Measurements from ENCODE around the gene SCLY.

The SCLY gene

GRCh38 chr2:238040918-238041317 lies 19.9 kb upstream of the SCLY start:
- no peak for ATAC-seq
- no peak for TF ChIP-seq ISL1 (CRISPR knock-in tag; IDR thresholded peaks at IDR 0.05)
- no peak for TF ChIP-seq TOX (CRISPR knock-in tag; IDR thresholded peaks at IDR 0.05; ENCODE audit: borderline replicate concordance)
- TF ChIP-seq ZNF70 (CRISPR knock-in tag; IDR thresholded peaks at IDR 0.05) = no peak
- TF ChIP-seq TCF4 (CRISPR knock-in tag; IDR thresholded peaks at IDR 0.05; ENCODE audit: borderline replicate concordance) = no peak
- TF ChIP-seq ARNTL (CRISPR knock-in tag; IDR thresholded peaks at IDR 0.05; ENCODE audit: borderline replicate concordance, low read depth) = no peak
- no peak for TF ChIP-seq OSR1 (CRISPR knock-in tag; IDR thresholded peaks at IDR 0.05)
- no peak for TF ChIP-seq PPARA (CRISPR knock-in tag; IDR thresholded peaks at IDR 0.05; ENCODE audit: borderline replicate concordance)
- no peak for TF ChIP-seq SNAI2 (CRISPR knock-in tag; IDR thresholded peaks at IDR 0.05)
- no peak for TF ChIP-seq RARB (CRISPR knock-in tag; IDR thresholded peaks at IDR 0.05)
- TF ChIP-seq CSDC2 (CRISPR knock-in tag; IDR thresholded peaks at IDR 0.05) = no peak
- TF ChIP-seq POU6F1 (CRISPR knock-in tag; IDR thresholded peaks at IDR 0.05; ENCODE audit: borderline replicate concordance, low read depth) = no peak
- no peak for TF ChIP-seq ZC3H10 (CRISPR knock-in tag; IDR thresholded peaks at IDR 0.05)
- TF ChIP-seq ESRRG (CRISPR knock-in tag; IDR thresholded peaks at IDR 0.05) = no peak
- TF ChIP-seq BACH2 (CRISPR knock-in tag; IDR thresholded peaks at IDR 0.05; ENCODE audit: borderline replicate concordance) = no peak
- TF ChIP-seq CREB5 (CRISPR knock-in tag; IDR thresholded peaks at IDR 0.05; ENCODE audit: low read depth) = no peak

GRCh38 chr2:238042090-238042489 lies 18.7 kb upstream of the SCLY start:
- ATAC-seq = no peak
- TF ChIP-seq CSDC2 (CRISPR knock-in tag; IDR thresholded peaks at IDR 0.05) = no peak
- TF ChIP-seq CREB5 (CRISPR knock-in tag; IDR thresholded peaks at IDR 0.05; ENCODE audit: low read depth) = no peak
- TF ChIP-seq, protein P1, sequence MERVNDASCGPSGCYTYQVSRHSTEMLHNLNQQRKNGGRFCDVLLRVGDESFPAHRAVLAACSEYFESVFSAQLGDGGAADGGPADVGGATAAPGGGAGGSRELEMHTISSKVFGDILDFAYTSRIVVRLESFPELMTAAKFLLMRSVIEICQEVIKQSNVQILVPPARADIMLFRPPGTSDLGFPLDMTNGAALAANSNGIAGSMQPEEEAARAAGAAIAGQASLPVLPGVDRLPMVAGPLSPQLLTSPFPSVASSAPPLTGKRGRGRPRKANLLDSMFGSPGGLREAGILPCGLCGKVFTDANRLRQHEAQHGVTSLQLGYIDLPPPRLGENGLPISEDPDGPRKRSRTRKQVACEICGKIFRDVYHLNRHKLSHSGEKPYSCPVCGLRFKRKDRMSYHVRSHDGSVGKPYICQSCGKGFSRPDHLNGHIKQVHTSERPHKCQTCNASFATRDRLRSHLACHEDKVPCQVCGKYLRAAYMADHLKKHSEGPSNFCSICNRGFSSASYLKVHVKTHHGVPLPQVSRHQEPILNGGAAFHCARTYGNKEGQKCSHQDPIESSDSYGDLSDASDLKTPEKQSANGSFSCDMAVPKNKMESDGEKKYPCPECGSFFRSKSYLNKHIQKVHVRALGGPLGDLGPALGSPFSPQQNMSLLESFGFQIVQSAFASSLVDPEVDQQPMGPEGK (CRISPR knock-in tag; IDR thresholded peaks at IDR 0.05; ENCODE audit: borderline replicate concordance) = no peak
- TF ChIP-seq ZNF70 (CRISPR knock-in tag; IDR thresholded peaks at IDR 0.05) = no peak
- no peak for TF ChIP-seq OSR1 (CRISPR knock-in tag; IDR thresholded peaks at IDR 0.05)
- no peak for TF ChIP-seq SNAI2 (CRISPR knock-in tag; IDR thresholded peaks at IDR 0.05)
- no peak for TF ChIP-seq POU6F1 (CRISPR knock-in tag; IDR thresholded peaks at IDR 0.05; ENCODE audit: borderline replicate concordance, low read depth)
- no peak for TF ChIP-seq ZNF565 (CRISPR knock-in tag; conservative IDR thresholded peaks at IDR 0.05; ENCODE audit: low read depth)
- no peak for TF ChIP-seq RARB (CRISPR knock-in tag; IDR thresholded peaks at IDR 0.05)
- no peak for TF ChIP-seq ZNF8 (CRISPR knock-in tag; IDR thresholded peaks at IDR 0.05)
- TF ChIP-seq ZC3H10 (CRISPR knock-in tag; IDR thresholded peaks at IDR 0.05) = no peak
- no peak for TF ChIP-seq GLIS3 (CRISPR knock-in tag; IDR thresholded peaks at IDR 0.05)
- TF ChIP-seq ISL1 (CRISPR knock-in tag; IDR thresholded peaks at IDR 0.05) = no peak
- TF ChIP-seq BACH2 (CRISPR knock-in tag; IDR thresholded peaks at IDR 0.05; ENCODE audit: borderline replicate concordance) = no peak
- TF ChIP-seq, protein P2, sequence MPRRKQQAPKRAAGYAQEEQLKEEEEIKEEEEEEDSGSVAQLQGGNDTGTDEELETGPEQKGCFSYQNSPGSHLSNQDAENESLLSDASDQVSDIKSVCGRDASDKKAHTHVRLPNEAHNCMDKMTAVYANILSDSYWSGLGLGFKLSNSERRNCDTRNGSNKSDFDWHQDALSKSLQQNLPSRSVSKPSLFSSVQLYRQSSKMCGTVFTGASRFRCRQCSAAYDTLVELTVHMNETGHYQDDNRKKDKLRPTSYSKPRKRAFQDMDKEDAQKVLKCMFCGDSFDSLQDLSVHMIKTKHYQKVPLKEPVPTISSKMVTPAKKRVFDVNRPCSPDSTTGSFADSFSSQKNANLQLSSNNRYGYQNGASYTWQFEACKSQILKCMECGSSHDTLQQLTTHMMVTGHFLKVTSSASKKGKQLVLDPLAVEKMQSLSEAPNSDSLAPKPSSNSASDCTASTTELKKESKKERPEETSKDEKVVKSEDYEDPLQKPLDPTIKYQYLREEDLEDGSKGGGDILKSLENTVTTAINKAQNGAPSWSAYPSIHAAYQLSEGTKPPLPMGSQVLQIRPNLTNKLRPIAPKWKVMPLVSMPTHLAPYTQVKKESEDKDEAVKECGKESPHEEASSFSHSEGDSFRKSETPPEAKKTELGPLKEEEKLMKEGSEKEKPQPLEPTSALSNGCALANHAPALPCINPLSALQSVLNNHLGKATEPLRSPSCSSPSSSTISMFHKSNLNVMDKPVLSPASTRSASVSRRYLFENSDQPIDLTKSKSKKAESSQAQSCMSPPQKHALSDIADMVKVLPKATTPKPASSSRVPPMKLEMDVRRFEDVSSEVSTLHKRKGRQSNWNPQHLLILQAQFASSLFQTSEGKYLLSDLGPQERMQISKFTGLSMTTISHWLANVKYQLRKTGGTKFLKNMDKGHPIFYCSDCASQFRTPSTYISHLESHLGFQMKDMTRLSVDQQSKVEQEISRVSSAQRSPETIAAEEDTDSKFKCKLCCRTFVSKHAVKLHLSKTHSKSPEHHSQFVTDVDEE (CRISPR knock-in tag; IDR thresholded peaks at IDR 0.05) = no peak
- no peak for TF ChIP-seq ARNTL (CRISPR knock-in tag; IDR thresholded peaks at IDR 0.05; ENCODE audit: borderline replicate concordance, low read depth)
- TF ChIP-seq PPARA (CRISPR knock-in tag; IDR thresholded peaks at IDR 0.05; ENCODE audit: borderline replicate concordance) = no peak

Measured in SK-N-SH treated with all-trans-retinoic acid at 6 μM for 48 hours (cell line).